ENCODE results near the gene CEP350.
"Not testable (repeated sequence)": the region's sequence is repeated elsewhere in the genome, so short reads cannot be mapped to it uniquely, and the experiment has no call there.

CEP350 gene

DNA sequence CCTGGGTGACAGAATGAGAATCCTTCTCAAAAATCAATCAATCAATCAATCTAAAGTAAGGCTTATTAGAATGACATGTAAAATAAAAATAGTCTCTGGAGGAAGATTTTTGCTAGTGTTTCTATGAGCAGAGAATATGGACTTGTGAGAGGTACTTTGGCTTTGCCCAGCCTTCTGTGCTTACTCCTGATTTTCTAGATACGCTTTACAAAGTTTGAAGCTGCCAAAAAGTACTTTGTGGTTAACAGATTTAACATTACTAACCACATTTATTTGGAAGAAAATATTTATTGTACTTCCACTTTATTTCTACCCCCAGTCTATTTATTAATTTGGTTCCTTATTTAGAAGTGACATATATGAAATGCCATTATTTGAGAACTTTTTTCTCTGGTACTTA lies 41.0 kb downstream of the CEP350 start:
- peak; percentile 43 for DNase-seq (ENCODE audit: low read depth)

DNA sequence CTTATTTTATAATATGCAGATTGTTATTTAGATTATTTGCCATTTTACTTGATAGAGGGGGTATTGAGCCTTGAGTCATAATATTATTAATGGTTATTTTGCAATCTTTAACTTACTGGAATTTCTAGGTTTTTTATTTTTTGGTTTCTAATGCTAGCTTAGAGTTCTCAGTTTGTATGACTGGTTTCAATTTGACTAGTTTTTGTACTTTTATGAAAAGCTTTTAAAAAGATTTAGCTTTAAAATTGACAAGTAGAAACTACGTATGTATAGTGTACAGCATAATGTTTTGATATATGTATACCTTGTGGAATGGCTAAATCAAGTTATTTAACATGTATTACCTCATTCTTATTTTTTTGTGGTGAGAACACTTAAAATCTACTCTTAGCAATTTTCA lies 41.5 kb downstream of the CEP350 start:
- peak; percentile 5 for DNase-seq (ENCODE audit: low read depth)

DNA sequence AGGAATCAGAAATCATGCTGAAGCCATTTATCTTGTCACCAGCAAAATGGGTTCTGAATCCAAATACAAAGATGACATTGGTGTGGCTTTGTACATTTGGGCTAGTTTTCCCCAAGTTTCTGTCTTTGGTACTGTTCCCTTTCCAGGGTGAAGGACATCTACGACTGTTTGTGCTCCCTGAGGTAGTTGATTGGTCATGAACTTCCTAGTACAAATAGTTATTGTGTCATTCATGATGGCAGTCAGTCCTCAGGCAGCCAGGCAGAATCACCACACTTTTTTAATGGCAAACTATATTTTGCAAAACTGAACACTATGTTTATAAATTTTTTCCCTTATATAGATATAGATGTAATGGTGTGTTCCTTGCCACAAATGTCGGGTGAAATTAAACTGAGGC lies 46.0 kb downstream of the CEP350 start:
- DNase-seq (ENCODE audit: low read depth), result no peak

DNA sequence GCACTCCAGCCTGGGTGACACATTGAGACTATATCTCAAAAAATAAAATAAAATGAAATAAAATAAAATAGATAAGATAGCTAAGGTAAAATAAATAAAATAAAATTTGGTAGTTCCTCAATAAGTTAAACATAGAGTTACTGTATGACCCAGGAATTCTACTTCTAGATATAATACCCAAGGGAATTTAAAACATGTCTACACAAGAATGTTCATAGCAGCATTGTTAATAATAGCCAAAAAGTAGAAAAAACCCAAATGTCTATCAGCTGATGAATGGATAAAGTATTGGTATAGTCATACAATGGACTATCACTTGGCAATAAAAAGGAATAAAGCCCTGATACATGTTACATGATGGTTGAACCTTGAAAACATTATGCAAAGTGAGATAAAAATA lies 47.8 kb downstream of the CEP350 start:
- DNase-seq (ENCODE audit: low read depth), result no peak

DNA sequence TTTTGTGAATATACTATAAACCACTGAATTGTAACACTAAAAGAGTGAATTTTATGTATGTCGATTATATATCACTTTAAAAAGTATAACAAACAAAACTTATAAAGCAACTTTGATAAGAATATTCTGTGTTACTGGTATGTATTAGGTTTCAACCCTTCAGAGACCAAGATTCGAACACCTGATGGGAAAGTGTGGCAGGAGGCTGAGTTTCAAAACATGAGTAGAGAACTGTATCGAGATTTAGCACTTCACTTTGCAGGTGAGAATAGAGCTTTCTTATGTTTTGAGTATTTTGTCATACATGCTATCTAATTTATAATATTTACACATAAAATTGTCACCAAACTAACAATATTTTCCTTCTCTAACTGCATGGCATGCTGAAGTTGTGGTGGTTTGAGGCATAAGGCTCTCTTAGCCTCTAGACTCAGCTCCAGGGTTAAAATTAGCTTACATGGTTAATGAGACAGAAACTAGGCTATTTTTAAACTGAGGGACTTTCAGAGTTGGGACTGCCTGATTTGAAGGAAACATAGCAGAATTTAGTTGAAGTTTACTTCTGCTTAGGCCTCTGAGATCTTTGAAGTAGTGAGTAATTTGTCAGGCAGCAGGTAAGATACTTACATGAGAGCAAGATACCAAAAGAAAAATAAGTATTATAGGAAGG lies 48.6 kb downstream of the CEP350 start:
- no peak for DNase-seq (ENCODE audit: low read depth)

DNA sequence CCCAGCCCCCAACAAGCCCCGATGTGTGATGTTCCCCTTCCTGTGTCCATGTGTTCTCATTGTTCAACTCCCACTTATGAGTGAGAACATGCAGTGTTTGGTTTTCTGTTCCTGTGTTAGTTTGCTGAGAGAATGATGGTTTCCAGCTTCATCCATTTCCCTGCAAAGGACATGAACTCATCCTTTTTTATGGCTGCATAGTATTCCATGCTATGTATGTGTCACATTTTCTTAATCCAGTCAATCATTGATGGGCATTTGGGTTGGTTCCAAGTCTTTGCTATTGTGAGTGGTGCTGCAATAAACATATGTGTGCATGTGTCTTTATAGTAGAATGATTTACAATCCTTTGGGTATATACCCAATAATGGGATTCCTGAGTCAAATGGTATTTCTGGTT lies 52.2 kb downstream of the CEP350 start:
- not testable (repeated sequence) for DNase-seq (ENCODE audit: low read depth)

DNA sequence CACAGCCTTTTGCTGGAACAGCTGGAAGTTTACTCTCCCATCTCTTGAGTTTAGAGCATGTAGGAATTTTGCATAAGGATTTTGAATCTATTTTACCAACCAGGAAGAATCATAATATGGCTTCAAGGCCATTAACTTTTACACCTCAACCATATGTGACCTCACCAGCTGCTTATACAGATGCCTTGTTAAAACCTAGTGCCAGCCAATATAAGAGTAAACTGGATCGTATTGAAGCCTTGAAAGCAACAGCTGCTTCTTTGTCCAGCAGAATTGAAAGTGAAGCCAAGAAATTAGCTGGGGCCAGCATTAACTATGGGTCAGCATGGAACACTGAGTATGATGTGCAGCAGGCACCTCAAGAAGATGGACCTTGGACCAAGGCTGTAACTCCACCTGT lies 65.4 kb downstream of the CEP350 start:
- no peak for DNase-seq (ENCODE audit: low read depth)

DNA sequence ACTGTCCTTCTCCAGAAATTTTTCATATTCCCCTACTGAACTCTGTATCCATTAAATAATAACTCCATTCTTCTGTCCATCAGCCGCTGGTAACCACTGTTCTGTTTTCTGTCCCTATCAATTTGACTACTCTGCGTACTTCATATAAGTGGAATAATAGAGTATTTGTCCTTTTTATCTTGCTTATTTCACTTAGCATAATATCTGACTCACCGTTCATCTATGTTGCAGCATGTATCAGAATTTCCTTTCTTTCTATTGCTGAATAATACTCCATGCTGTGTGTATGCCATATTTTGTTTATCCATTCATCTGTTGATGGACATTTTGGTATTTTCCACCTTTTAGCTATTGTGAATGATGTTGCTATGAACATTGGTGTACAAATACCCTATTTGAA lies 71.9 kb downstream of the CEP350 start:
- DNase-seq (ENCODE audit: low read depth), result peak; percentile 46

DNA sequence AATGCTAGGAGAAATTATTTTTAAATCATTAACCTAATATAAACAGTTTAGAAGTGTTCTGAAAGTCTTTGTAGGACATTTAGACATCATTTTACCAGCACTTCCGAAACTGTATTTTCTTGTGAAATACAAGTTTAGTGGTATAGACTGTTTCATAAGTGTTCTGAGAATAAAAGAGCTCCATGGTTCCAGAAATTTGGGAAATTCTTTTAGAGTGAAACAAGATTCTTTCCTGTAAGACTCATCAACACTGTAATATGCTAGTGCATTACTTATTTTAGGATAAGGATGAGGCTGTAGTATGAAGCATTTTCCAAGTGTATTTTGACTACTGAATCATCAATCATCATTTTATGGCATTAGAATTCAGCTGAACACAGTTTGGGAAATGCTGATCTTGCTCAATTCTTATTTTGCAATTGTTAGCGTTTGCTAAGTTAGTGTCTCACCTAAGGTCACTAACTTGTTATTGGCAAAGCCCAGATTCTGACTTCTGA lies 73.4 kb downstream of the CEP350 start:
- peak; percentile 94 for DNase-seq (ENCODE audit: low read depth)

DNA sequence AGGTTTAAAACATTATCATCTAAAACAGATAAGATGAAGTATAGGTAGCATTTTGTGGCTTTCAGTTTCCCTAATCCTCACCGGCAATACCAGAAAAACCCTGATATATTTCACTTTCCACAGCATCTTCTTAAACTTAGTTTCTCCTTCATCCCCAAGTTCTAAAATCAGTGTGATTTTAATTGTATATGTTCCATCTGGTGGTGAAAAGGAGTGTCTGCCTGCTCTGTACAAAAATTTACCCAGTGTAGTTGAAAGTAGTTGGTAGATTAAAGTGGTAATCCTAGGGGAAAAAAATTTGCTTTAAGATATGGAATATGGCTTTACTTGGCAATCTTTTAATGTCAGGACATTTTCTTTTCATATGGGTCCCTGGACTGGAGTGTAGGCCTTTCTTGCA lies 74.3 kb downstream of the CEP350 start:
- no peak for DNase-seq (ENCODE audit: low read depth)

DNA sequence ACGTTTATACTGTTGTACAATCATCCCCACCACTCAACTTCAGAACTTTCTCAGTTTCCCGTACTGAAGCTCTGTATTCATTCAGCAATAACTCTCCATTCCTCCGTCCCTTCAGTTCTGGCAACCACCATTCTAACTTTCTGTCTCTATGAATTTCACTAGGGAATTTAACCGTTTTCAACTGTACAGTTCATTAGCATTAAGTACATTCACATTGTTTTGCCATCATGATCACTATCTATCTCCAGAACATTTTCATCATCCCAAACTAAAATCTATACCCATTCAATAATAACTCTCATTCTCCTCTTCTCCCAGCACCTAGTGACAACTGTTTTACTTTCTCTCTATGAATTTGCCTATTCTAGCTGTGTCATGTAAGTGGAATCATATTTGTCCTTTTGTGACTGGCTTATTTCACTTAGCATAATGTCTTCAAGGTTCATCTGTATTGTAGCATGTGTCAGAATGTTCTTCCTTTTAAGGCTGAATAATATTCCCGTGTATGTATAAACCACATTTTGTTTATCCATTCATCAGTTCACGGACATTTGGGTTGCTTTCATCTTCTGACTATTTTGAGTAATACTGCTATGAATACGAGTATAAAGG lies 75.0 kb downstream of the CEP350 start:
- no peak for DNase-seq (ENCODE audit: low read depth)

DNA sequence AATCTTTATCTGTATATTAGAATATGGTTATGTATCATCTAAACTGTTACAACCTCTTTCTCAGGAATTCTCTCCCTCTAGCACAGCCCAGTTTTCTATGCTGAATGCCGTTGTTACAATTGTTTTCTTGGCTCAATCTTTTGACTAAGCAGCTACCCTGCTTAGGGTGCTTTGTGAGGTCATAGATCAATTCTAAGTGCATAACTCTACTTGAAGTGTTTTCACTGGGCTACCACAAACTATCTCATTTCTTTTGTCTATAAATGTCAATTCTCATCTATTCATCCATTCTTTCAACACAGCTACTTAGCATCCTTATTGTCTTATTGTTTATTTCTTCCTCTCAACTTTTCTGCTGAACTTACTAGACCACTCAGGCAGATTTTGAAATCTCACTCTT lies 77.1 kb downstream of the CEP350 start:
- no peak for DNase-seq (ENCODE audit: low read depth)

DNA sequence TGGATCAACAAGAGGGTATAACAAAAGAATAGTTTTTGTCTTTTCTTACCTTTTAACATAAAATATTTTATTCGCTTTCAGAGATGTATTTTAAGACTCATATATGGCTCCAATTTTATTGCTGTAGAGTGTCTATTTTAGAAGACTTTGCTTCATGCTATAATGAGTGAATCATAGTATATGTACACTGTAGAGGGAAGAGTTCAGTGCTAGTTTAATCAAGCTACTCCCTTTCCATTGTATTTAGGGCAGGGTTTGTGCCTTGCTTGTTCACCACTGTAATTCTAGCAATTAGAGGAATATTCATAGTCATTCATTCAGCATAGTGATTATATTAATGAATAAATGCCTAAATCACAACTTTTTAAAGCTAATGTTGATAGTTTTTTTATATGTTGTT lies 78.8 kb downstream of the CEP350 start:
- DNase-seq (ENCODE audit: low read depth), result no peak

DNA sequence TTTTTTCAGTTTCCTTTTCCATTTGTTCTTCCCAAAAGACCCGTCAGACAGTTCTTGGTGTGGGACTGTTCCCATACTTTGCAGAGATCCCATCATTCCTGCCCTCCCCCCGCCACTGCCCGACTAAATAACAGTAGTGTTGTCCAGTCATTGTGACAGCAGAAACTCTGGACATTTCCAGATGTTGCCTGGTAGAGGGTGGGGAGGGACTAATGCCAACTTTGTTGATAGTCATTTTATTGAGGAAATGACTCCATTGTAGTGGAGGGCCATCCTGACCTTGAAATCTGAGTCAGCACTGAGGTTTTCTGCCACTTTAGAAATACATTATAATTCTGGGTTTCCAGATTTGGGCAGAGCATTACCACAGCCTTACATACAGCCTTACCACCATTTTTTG lies 85.4 kb downstream of the CEP350 start:
- peak; percentile 41 for DNase-seq (ENCODE audit: low read depth)

DNA sequence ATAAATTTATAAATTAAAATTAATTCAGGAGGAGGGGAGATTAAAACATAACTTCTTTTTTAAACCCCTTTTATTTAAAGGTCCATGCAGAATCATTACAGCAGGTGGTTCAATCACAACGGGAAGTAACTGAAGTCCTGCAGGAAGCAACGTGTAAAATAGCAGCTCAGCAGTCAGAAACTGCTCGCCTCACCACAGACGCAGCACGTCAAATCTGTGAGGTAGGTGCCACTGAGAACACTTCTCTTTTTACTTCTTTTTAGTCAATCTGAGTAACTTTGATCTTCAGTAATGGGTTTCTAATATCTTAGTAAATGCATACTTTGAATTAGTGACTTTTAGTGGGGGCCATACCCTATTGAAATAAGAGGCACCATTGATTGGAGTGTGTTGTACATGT lies 87.0 kb downstream of the CEP350 start:
- DNase-seq (ENCODE audit: low read depth), result no peak

DNA sequence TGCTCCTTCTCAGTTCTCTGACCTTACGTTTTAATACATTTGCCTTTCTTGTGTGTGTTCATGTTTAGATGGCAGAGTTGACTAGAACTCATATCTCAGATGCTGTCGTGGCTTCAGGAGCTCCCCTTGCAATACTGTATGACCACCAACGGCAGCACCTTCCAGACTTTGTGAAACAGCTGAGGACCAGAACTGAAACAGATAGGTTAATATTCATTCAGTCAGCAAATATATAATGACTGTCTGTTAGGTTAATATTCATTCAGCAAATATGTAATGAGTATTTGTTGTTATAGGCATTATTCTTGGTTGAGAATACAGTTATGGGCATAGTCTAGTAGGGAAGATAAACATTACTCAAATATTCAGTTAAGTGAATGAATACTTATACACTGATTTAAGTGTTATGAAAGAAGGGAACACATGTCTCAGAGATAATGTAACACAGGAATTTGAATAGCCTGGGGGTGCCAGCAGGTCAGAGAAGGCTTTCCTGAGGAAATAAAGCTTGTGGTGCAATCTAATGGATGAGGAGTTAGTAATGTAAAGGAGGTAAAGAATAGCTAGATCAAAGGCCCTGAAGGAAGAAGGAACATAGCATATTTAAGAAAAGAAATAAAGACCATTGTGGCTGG lies 88.5 kb downstream of the CEP350 start:
- peak; percentile 72 for DNase-seq (ENCODE audit: low read depth)

DNA sequence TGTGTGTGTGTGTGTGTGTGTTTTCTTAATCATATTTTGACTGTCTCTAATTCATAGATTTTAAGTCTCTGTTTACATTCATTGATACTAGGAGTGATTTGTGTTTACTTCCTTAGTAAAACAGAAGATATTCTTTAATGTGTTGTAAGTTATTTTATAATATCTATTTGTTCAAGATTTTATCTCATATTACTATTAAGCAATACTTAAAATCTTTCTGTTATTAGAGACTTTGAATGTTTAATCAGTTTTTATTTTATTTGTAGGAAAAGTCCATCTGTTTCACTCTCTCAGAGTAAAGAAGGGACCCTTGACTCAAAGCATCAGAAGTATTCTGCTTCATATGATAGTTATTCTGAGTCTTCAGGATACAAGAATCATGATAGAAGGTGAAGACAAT lies 89.2 kb downstream of the CEP350 start:
- DNase-seq (ENCODE audit: low read depth), result no peak

DNA sequence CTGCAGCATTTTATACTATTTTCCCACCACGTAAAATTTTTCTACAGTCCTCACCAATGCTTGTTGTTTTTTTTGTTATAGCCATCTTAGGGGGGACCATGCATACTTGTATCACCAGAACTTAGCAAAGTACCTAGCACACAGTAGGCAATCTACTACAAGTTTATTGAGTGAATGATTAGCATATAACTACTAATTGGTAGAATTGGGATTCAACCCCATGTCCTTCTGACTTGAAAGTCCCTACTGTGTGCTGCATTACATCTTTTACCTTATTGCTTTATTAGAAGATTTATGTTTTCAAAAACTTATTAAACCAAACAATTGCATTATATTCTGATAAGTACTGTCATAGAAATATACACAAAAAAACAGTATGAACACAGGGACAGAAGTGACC lies 92.1 kb downstream of the CEP350 start:
- DNase-seq (ENCODE audit: low read depth), result no peak

DNA sequence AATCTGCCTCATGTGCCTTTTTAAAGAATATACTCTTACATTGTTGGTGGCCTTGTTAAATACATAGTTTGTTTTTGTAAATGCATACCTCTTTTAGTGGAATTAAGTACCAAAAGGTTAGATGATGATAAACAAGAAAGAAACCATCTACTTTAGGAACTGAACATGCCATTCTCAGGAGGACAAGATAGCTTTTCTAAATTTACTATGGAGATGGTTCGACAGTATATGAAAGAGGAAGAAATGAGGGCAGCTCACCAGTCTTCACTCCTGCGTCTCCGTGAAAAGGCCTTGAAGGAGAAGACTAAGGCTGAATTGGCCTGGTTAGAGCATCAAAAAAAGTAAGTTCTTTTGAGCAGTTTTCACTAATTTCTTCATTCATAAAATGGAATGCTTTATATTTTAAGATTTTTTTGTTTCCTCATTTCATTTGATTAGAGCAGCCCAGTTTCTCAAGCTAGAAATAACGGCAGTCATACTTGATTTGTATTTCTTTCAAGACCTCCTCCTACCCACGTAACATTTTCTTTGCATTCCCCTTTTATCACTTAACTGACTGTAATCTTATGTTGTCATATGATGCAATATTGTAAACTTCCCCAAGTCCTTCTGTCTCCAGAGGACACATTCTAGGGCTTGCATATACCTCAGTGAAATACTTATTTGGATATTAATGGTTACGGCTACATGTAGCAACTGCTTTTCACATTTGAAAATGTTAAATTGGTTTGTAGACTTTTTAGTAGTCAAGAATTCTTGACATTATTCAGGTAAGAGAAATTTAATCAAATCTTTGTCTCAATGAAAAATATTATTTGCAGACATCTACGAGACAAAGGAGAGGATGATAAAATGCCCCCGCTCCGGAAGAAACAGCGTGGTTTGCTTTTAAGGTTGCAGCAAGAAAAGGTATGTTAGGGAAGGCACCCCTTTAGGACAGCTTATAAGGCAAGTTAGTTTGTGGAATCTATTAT lies 99.3 kb downstream of the CEP350 start:
- peak; percentile 72 for DNase-seq (ENCODE audit: low read depth)

DNA sequence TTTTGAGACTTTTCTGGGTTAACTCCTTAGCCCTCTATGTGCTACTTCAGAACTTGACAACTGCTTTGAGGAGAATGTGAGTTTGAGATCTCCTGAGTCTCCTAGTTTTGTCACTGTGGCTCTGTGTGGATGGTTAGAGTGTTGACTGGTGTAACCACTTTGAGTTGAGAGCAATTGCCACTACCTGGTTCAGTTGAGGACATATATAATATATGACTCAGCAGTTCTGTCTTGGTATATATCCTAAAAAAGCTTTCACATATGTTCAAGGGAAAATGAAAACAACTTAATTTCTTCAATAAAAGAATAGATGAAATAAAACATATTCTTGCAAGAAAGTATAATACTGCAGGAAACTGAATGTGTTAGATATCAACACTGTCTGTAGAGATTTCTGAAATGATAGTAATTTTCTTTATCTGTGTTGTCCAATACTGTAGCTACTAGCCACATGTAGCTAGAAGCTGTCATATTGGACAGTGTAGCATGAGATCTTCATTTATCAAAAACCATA lies 103.3 kb downstream of the CEP350 start:
- DNase-seq (ENCODE audit: low read depth), result no peak

DNA sequence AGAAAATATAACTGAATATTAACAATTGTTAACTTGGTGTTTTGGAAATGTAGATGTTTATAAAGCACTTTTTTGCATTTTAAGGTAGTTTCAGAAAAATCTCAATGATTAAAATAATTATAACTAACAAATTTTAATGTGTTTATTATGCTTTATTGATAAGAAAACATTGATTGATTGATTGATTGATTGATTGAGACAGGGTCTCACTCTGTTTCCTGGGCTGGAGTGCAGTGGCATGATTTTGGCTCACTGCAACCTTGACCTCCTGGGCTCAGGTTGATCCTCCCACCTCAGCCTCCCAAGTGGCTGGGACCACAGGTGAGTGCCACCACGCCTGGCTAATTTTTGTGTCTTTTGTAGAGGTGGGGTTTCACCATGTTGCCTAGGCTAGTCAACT lies 106.4 kb downstream of the CEP350 start:
- no peak for DNase-seq (ENCODE audit: low read depth)

DNA sequence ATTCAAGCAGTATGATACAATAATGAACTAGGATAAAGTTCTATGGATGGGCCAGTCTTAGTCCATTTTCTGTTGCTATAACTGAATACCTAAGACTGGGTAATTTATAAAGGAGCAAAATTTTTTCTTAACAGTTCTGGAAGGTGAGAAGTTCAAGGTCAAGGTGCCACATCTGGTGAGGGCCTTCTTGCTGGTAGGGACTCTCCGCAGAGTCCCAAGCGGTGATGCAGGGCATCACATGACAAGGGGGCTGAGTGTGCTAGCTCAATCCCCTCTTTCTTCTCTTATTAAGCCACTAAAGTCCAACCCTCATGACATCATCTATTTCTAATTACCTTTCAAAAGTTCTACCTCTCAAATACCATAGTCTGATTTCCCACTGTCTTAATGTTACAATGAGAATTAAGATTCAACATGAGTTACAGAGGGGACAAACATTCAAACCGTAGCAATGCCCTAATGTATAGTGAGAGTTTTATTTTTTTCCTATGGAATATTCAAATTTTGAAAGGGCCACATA lies 107.9 kb downstream of the CEP350 start:
- DNase-seq (ENCODE audit: low read depth), result no peak

All from amniotic epithelial cell (primary cell).